B cell (primary cell): Measurements from ENCODE around the gene TPH2. TPM values are rescaled to one million over a fixed set of nuclear protein-coding genes. Genes with fewer than 3 reads are reported as not detected.

ENCODE experiments used
- ATAC-seq: fragments of 200-7000 bp; cut with Tn5 transposase; one replicate; pipeline ENCODE4 v1.10.0; 2021; ENCODE audit warnings: low read depth, mild to moderate bottlenecking, moderate number of reproducible peaks, moderate library complexity
- CTCF ChIA-PET: fragments of 350-600 bp; sonication (Branson Sonifier 250); formaldehyde crosslinking; loops from one replicate; lab custom pipeline; 2021; ENCODE audit warnings: antibody characterized with exemption, inconsistent platforms; lab: Charles Lee
- POLR2A ChIA-PET: fragments of 350-600 bp; sonication (Branson Sonifier 250); formaldehyde crosslinking; loops from one replicate; lab custom pipeline; 2021; ENCODE audit warnings: antibody characterized with exemption; lab: Charles Lee
- DNase-seq: peaks from one replicate; pipeline ENCODE4 v3.0.0; 2013
- H2AFZ ChIP-seq: 2 replicates; pipeline ENCODE4 v1.6.1; 2012; ENCODE audit warnings: mild to moderate bottlenecking, low read depth, low read length; ENCODE audit not compliant: insufficient read depth, poor library complexity, severe bottlenecking
- H3K27ac ChIP-seq, 2 donors: 1 replicate in 1 of 2; 2 replicates in 1 of 2; pipeline ENCODE4 v1.5.1; 2012 to 2013; ENCODE audit warnings: low read length in 2 of 2, mild to moderate bottlenecking in 2 of 2, moderate library complexity in 1 of 2
- H3K27me3 ChIP-seq, 4 experiments: fragments of 200-600 bp in 1 of 4; sonication (generic) in 1 of 4; replicated peaks in 1 of 4; 1 replicate in 2 of 4; 2 replicates in 2 of 4; pipeline versions ENCODE4 v1.6.1 to v1.7.0; 2013 to 2016; ENCODE audit warnings: low read length in 3 of 4, mild to moderate bottlenecking in 2 of 4, mixed read lengths in 1 of 4, moderate library complexity in 1 of 4; ENCODE audit not compliant: insufficient read depth in 4 of 4, control insufficient read depth in 3 of 4; ENCODE audit errors: control extremely low read depth in 1 of 4
- H3K36me3 ChIP-seq, 2 experiments: replicated peaks in 1 of 2; 1 replicate in 1 of 2; 2 replicates in 1 of 2; pipeline versions ENCODE4 v1.6.1 to v1.7.1; 2013; ENCODE audit warnings: low read length in 1 of 2; ENCODE audit not compliant: insufficient read depth in 2 of 2, control insufficient read depth in 1 of 2; ENCODE audit errors: control extremely low read depth in 1 of 2, extremely low read depth in 1 of 2
- H3K4me1 ChIP-seq, 2 donors: fragments of 200-600 bp in 1 of 2; sonication (generic) in 1 of 2; 1 replicate in 1 of 2; 2 replicates in 1 of 2; pipeline versions ENCODE4 v1.5.1 to v1.6.1; 2013 to 2017; ENCODE audit warnings: low read length in 2 of 2; ENCODE audit not compliant: control insufficient read depth in 2 of 2, insufficient read depth in 2 of 2
- H3K4me2 ChIP-seq: replicated peaks from 2 replicates; pipeline ENCODE3; 2012; ENCODE audit warnings: mild to moderate bottlenecking, low read depth, low read length; ENCODE audit not compliant: poor library complexity, severe bottlenecking
- H3K4me3 ChIP-seq, 5 experiments: fragments of 200-600 bp in 1 of 5; sonication (generic) in 1 of 5; 1 replicate in 3 of 5; 2 replicates in 2 of 5; pipeline versions ENCODE4 v1.5.1 to v1.7.0; 2011 to 2016; ENCODE audit warnings: low read length in 4 of 5, mild to moderate bottlenecking in 4 of 5, low read depth in 2 of 5, control low read depth in 1 of 5, moderate library complexity in 1 of 5; ENCODE audit not compliant: insufficient read depth in 1 of 5; ENCODE audit errors: control extremely low read depth in 1 of 5, extremely low read depth in 1 of 5
- H3K79me2 ChIP-seq: fragments of 200-600 bp; sonication (generic); one replicate; pipeline ENCODE4 v1.6.0; 2016; ENCODE audit warnings: low read length; ENCODE audit not compliant: control insufficient read depth, insufficient read depth
- H3K9ac ChIP-seq: fragments of 200-600 bp; sonication (generic); 2 replicates; pipeline ENCODE4 v1.6.1; 2017; ENCODE audit warnings: mild to moderate bottlenecking, low read length, moderate library complexity
- H3K9me3 ChIP-seq, 3 donors: one replicate each; pipeline versions ENCODE4 v1.6.1 to v1.7.1; 2013; ENCODE audit warnings: low read length in 2 of 3; ENCODE audit not compliant: control insufficient read depth in 2 of 3, insufficient read depth in 1 of 3; ENCODE audit errors: control extremely low read depth in 1 of 3
- H4K20me1 ChIP-seq: 2 replicates; pipeline ENCODE4 v1.6.0; 2012; ENCODE audit warnings: mild to moderate bottlenecking, low read length; ENCODE audit not compliant: insufficient read depth, control insufficient read depth, poor library complexity, severe bottlenecking
- H3K27ac Mint-ChIP-seq: one replicate; pipeline ENCODE4 v1.8.0; 2021; ENCODE audit warnings: mixed read lengths
- H3K27me3 Mint-ChIP-seq: one replicate; pipeline ENCODE4 v1.8.0; 2021; ENCODE audit warnings: mixed read lengths
- H3K4me1 Mint-ChIP-seq: one replicate; pipeline ENCODE4 v1.8.0; 2021; ENCODE audit warnings: mixed read lengths
- H3K4me3 Mint-ChIP-seq: one replicate; pipeline ENCODE4 v1.8.0; 2021; ENCODE audit warnings: mixed read lengths
- H3K9me3 Mint-ChIP-seq: one replicate; pipeline ENCODE4 v1.8.0; 2022; ENCODE audit warnings: mixed read lengths; ENCODE audit not compliant: insufficient read depth
- EZH2 ChIP-seq: IDR thresholded peaks from 2 replicates; pipeline ENCODE4 v1.6.1; 2012; ENCODE audit warnings: borderline replicate concordance, low read depth, mild to moderate bottlenecking, moderate library complexity, low read length; ENCODE audit not compliant: insufficient read depth, poor library complexity, severe bottlenecking
- WGBS: methylation state at CpG from one replicate; pipeline ENCODE4 v1.1.5; 2013; ENCODE audit warnings: missing lambda C conversion rate; ENCODE audit not compliant: insufficient coverage; 5-methylcytosine and 5-hydroxymethylcytosine counted together
- intact Hi-C: fragments of 100-400 bp; cut with micrococcal nuclease; formaldehyde crosslinking; loops from one replicate; pipeline ENCODE4 v1.10.0; 2022
- polyA plus RNA-seq: library from polyadenylated mRNA; depleted of rRNA; stranded (reverse); fragments of >200 nt; gene quantifications from 2 replicates; pipeline ENCODE4 v1.2.3, GENCODE V29; 2012
- total RNA-seq, 2 donors: library from RNA; stranded (reverse); fragments of 120-200 nt in 1 of 2; gene quantifications; 1 replicate in 1 of 2; 2 replicates in 1 of 2; pipeline versions ENCODE4 v1.2.3 to v1.2.4, GENCODE V29; 2013 to 2022
- TF ChIP-seq, protein P1 (sequence below): fragments of 200-600 bp; IDR thresholded peaks from one replicate; pipeline ENCODE4 v1.8.0; 2022; ENCODE audit warnings: antibody characterized with exemption, mild to moderate bottlenecking

The TPH2 gene
- total and polyA plus RNA-seq, 2 donors (not counting 1 experiment from before 2014, with no cell fraction given): not detected

DNA sequence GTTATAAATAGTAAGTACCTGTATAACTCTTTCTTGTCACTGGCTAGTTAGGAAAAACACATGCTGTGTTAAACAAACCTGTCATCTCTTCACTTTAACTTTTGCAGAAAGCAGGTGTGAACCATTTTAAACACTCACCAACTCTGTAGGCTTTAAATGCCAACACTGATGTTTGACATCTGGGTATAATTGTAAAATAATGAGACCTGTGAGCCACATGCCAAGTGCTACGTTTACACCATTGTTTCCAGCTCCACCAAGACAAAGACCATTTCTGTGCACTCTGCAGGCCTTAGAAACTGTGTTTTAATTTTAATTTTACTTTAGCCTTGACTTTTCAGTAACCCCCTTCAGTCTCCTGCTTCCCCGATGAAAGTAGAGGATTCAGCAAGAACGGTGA lies 11.0 kb downstream of the TPH2 start:
- H3K9me3 Mint-ChIP-seq: no peaks in the 10 kb centered on the region
- intact Hi-C loops: no loop called here

DNA sequence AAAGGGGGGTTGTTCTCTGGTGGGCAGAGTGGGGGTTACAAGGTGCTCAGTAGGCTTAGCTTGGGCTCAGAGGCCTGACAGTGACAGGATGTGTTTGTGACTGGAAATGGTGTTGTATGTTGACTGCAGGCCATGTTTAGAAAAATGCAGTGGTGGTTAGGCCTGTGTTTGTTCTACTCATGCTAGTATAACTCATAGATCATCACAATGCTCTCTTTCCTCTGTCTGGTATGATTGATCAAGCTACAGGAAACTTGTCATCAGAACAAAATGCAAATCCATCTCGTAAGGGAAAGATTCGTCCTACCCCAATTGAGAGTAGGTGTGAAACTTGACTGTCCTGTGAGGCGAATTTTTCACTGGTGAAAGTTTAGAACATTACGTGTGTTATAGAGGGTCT lies 11.8 kb downstream of the TPH2 start:
- POLR2A ChIA-PET: no interaction called here
- no CpG with 5 or more reads among the region's 4 CpGs for WGBS
- no peak for ATAC-seq
- Mint-ChIP-seq H3K27me3 (peaks cover 36% of the 10 kb centered on the region), H3K4me3 (no peak overlapping the region), H3K9me3 (no peaks in the 10 kb centered on the region), H3K4me1 (no peaks in the 10 kb centered on the region), H3K27ac (no peak overlapping the region)
- CTCF ChIA-PET: no interaction called here
- H3K27ac ChIP-seq: no peak overlapping the region
- no peak overlapping the region for H3K4me3 ChIP-seq
- no peaks in the 10 kb centered on the region for H3K79me2 ChIP-seq
- no peaks in the 10 kb centered on the region for H3K36me3 ChIP-seq
- intact Hi-C loops: no loop called here
- H3K4me2 ChIP-seq: no peak overlapping the region
- H4K20me1 ChIP-seq: no peaks in the 10 kb centered on the region
- no peak overlapping the region for H3K9ac ChIP-seq
- H3K27me3 ChIP-seq: peaks cover 0 to 16% (median 14%) of the 10 kb centered on the region in 4 experiments
- H3K9me3 ChIP-seq: no peaks in the 10 kb centered on the region
- no peak for TF ChIP-seq EZH2
- TF ChIP-seq, protein P1, sequence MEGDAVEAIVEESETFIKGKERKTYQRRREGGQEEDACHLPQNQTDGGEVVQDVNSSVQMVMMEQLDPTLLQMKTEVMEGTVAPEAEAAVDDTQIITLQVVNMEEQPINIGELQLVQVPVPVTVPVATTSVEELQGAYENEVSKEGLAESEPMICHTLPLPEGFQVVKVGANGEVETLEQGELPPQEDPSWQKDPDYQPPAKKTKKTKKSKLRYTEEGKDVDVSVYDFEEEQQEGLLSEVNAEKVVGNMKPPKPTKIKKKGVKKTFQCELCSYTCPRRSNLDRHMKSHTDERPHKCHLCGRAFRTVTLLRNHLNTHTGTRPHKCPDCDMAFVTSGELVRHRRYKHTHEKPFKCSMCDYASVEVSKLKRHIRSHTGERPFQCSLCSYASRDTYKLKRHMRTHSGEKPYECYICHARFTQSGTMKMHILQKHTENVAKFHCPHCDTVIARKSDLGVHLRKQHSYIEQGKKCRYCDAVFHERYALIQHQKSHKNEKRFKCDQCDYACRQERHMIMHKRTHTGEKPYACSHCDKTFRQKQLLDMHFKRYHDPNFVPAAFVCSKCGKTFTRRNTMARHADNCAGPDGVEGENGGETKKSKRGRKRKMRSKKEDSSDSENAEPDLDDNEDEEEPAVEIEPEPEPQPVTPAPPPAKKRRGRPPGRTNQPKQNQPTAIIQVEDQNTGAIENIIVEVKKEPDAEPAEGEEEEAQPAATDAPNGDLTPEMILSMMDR: no peak
- no peaks in the 10 kb centered on the region for H3K4me1 ChIP-seq
- DNase-seq: no peak
- no peak overlapping the region for H2AFZ ChIP-seq

More for the DNA sequence above, 11.0 kb downstream of the TPH2 start:
- WGBS: no CpG with 5 or more reads among the region's 3 CpGs
- ChIA-PET CTCF (no interaction called here), POLR2A (no interaction called here)
- no peak overlapping the region for H2AFZ ChIP-seq
- Mint-ChIP-seq H3K27me3 (peaks cover 42% of the 10 kb centered on the region), H3K4me3 (no peak overlapping the region), H3K4me1 (no peaks in the 10 kb centered on the region), H3K27ac (no peak overlapping the region)
- H3K4me3 ChIP-seq: no peak overlapping the region
- H3K36me3 ChIP-seq: no peaks in the 10 kb centered on the region
- ATAC-seq: no peak
- no peaks in the 10 kb centered on the region for H3K9me3 ChIP-seq
- no peak for DNase-seq
- no peaks in the 10 kb centered on the region for H4K20me1 ChIP-seq
- H3K79me2 ChIP-seq: no peaks in the 10 kb centered on the region
- H3K27ac ChIP-seq: no peak overlapping the region
- no peak overlapping the region for H3K4me2 ChIP-seq
- no peak for TF ChIP-seq EZH2
- TF ChIP-seq, protein P1: no peak
- H3K4me1 ChIP-seq: no peaks in the 10 kb centered on the region
- peaks cover 0 to 20% (median 14%) of the 10 kb centered on the region in 4 experiments for H3K27me3 ChIP-seq
- H3K9ac ChIP-seq: no peak overlapping the region
